EH (cell line): ENCODE results near the gene CDYL2.

Experiments
- DNase-seq: peaks from one replicate; pipeline ENCODE4 v3.0.0-alpha.2; 2015; ENCODE audit warnings: low read depth

The CDYL2 gene

GRCh38 chr16:80620736-80621605 is 183.4 kb downstream of the CDYL2 start:
- DNase-seq, result peak; percentile 34

GRCh38 chr16:80619824-80620223 is 184.6 kb downstream of the CDYL2 start:
- peak; percentile 47 for DNase-seq

- DNase-seq, result no peak
These were observed 185.3 kb downstream of the CDYL2 start for GRCh38 chr16:80618862-80619648.

DNA sequence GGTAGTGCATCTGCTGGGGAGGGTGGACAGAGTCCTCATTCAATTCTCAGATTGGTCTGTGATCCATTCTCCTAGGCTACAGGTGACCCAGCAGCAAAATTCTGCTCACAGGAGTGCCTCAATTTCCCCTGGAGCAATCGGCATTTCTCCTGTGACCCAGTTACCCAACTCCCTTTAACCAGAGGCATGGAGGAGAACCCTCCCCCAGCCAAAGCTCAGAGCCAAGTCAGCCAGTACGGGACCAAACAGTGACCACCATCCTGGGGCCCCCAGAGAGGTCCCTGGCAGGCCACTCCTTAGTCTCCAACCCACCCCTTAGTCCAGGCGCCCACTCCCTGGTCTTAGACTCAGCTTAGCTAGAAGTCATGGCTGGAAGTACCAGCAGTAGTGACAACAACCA is 188.0 kb downstream of the CDYL2 start:
- no peak for DNase-seq

DNA sequence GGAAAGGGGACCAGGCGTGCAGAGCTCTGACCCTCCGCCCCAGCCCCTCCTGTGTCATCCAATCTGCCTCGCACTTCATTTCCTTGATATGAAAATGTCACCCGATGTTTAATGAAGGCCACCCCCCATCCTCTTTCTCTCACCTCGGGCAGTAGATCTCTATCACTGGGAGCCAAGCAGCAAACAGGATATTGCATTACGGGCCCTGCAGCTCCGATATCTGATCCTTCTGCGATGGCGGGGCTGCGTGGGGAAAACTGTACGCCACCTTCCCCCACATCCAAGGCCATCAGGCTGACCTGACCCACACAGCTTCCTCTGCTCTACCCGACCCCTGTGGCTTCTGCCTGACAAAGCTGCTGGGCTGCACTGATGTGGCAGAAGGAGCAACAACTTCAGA is 188.7 kb downstream of the CDYL2 start:
- peak; percentile 39 for DNase-seq

- DNase-seq, result peak; percentile 95
These were observed 189.3 kb downstream of the CDYL2 start for GRCh38 chr16:80614908-80615671.

DNA sequence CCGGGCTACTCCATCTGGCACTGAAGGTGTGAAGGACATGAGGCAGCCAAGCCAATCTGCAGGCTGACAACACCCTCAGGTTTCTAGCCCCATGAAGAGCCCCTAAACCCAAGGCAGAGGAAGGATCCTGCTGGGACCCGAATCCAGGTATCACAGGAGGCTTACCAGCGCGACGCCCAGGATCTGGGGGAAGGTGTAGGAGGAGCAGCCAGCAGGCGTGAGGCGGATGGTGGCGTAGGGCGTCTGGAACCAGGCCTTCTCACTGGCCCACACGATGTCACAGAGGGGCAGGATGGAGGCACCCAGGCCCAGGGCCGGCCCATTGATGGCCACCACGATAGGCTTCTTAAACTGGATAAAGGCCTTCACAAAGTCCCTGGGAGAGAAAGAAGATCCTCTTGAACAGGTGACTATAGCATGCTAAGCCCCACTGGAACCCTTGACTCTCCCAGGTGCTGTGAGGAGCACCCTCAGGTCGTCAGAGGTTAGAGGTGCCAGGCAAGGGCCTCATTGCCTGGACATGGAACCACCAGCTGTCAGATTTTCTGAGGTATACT is 191.9 kb downstream of the CDYL2 start:
- no peak for DNase-seq

GRCh38 chr16:80611930-80612327 is 192.5 kb downstream of the CDYL2 start:
- DNase-seq, result no peak

GRCh38 chr16:80611171-80611929 is 193.0 kb downstream of the CDYL2 start:
- no peak for DNase-seq

DNA sequence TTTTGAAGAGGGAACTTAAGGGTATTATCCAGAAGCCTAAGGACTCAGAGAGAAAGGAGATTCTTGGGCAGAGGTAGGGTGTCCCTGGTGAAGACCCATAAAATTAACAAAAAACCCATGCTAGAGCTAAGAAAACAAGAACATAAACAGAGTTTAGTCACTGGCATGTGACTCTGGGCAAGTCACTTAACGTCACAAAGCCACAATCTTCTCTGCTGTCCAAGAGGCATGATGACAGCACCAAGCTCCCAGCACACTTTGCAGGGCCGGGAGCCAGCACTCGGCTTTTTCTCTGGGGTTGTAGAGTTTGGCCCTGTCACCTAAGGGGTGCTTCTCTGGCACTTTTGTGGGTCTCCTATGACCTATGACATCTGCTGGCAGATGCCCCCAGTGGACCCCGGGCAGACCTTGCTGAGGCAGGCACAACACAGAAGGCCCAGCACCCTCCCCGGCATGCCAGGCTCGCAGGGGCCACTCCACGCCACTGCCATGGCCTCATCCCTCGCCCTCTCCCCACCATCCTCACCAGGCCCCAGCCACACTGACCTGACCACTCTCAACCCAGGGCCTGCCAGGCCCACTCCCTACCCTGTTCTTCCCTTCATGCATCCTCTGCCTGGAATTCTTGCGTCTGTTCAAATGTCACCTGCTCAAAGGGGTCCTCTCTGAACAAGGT is 193.8 kb downstream of the CDYL2 start:
- peak; percentile 49 for DNase-seq

DNA sequence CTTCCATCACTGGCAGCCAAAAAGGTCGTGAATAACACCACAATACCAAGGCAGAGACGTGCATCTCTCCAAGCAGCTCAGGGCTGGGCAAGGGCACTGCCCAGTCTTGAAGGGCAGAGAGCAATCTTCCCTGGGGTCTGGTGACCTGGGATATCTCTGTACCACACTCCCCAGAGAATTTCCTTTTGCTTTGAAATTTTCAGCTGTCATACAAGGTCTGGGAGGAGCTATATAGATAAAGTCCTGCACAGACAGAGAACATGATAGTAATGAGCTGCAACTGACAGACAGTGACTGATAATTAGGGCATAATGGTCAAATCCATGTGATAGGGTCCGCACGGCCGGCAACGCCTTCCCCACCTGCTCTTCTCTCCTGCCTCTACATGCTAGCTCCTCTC is 195.5 kb downstream of the CDYL2 start:
- DNase-seq, result no peak

DNA sequence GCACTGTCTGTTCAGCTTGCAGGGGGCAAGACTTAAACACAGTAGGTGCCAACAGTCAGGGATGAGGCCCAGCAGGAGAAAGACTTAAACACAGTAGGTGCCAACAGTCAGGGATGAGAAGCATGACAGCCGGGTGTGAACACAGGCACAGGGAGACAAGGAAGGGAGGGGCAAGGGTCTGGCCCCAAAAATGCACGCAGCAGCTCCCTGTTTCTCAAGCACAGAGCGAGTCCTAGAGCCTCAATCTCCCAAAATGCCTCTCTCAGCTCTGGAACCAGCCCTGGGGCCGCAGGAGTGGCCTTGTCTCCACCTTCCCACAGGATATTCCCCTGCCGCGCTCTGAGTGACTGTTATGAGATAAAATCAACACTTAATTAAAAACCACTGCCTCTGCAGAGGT is 197.2 kb downstream of the CDYL2 start:
- no peak for DNase-seq

- DNase-seq, result no peak
These were observed 198.1 kb downstream of the CDYL2 start for GRCh38 chr16:80606221-80606766.

DNA sequence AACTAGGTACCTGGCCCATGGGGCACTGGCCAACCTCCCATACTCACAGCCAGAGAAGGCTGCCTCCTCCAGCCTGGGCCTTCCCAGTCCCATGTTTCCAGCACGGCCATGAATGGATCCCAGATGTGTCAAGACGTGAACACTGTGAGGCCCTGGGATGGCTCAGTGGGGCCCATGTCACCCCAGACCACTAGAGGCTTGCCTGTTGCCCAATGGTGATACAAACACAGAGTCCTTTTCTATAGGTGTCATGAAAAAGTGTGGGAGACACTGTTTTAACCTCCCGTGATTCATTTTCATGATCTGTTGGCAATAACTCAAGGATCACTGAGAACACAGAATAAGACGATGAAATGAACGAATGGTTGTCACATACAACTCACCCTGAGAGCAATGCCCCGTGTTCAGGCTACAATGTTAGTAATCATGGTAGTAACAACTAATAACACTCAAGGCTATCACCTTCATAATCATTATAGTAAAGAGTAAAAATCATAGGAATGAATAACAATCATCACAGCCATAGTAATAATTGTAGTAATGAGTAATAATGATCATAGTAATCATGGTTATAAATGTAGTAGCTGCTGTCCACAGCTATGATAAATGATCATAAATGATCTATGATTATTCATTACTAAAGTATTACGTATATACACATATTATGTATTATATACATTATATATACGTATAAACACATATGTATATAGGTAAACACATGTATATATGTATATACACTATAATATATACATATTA is 199.6 kb downstream of the CDYL2 start:
- DNase-seq, result no peak

GRCh38 chr16:80602894-80603293 is 201.5 kb downstream of the CDYL2 start:
- peak; percentile 42 for DNase-seq

DNA sequence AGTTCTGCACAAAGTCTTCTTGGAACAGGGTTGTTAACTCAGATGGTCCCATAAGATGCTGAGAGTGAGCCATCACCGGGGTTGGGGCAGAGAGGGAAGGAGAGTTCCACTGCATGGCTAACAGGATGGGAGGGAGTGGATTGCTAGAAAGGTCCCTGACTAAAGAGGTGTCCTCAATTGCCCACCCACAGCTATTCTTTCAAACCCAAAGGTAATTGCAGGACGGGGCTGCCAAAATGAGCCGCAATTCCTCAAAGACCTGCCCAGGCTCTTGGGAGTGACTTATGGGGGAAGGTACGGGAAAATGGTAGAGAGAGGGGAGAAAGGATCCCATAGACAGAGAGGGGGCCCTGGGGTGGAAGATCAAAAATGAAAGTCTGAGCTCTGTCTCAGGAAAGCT is 203.2 kb downstream of the CDYL2 start:
- DNase-seq, result no peak

- peak; percentile 76 for DNase-seq
These were observed 204.9 kb downstream of the CDYL2 start for GRCh38 chr16:80599466-80599865.

DNA sequence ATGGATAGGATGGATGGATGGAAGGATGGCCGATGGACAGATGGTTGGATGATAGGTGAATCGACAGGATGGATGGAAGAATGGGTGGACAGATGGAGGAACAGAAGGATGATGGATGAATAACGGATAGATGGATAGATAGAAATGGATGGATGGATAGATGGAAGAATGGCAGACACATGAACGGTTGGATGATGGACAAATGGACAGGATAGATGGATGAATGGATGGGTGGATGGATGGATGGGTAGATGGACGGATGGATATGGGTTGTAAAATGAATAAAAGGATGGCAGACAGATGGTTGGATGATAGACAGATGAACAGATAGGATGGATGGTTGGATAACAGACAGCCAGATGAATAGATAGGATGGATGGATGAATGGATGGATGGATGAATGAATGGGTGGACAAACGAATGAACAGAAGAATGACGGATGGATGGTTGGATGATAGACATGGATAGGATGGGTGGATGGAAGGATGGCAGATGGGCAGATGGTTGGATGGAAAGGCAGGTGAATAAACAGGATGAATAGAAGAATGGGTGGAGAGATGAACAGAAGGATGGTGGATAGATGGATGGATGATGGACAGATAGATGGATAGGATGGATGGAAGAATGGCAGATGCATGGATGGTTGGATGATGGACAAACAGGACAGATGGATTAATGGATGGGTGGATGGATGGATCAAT is 207.7 kb downstream of the CDYL2 start:
- DNase-seq, result no peak

DNA sequence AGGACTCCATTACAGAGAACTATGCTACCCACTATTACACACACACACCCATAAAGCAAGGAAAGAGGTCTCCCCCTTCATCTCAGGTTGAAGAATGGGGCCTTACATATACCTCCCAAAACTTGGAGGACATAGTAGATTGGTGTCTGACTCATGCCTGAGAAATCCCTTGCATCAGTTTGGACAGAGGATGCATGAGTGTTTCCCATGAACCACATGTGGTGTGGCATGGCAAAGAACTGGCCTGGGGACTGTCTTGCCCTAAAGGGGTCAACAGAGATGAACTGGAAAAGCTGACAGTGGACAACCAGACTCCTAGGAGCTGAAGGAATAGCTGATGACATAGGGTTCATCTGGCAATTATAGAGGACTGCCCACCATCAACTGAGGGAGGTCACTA is 209.6 kb downstream of the CDYL2 start:
- DNase-seq, result peak; percentile 62
